Measurements from ENCODE around the gene SUPT20HL1.

Gene SUPT20HL1

DNA sequence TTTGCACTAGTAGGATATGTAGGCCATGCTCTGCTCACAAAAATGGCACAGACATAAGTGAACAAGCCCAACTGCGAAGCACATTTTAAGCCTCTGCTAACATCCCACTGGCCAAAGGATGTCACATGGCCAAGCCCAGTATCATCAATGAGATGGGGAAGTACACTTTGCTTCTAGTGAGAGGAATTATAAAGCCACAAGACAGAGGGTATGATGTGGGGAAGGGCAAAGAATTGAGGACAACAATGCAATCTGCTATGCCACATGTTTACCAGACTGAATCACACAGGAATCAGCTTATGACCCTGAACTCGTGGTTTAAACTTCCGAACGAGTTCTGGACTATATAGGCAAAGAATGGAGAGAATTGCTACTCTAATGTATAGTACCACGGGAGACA is 39.1 kb downstream of the SUPT20HL1 start:
- no peak for DNase-seq

DNA sequence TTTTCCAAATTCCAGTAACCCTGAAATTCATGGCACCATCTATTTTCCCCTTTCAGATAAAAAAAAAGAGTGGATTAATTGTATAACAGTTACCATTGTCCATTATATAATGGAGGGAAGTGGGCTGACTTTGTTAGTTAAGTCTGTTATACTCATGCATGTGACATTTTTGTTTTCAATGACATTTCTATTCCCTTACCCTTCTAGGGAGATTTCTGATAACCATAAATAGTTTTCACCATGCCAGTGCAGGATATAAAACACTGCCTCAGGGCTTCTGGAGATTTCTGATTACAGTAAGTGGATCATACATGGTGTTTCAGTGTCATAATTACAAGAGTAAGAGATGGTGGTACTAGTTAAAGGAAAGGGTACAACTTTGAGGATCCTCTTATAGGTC is 45.5 kb downstream of the SUPT20HL1 start:
- DNase-seq = no peak
